Chondrocyte (in vitro differentiated cells): ENCODE results near the gene SGCD. TPM values are rescaled to one million over a fixed set of nuclear protein-coding genes. Genes with fewer than 3 reads are reported as not detected.

Source experiments
- DNase-seq: peaks from one replicate; pipeline ENCODE4 v3.0.0; 2021; ENCODE audit warnings: mixed read lengths, low spot score
- H3K27ac Mint-ChIP-seq: one replicate; pipeline ENCODE4 v1.8.0; 2021; ENCODE audit warnings: mild to moderate bottlenecking, moderate library complexity, mixed read lengths; ENCODE audit not compliant: unreplicated experiment
- H3K27me3 Mint-ChIP-seq: 2 replicates; pipeline ENCODE4 v1.8.0; 2021; ENCODE audit warnings: low read depth, mixed read lengths
- H3K36me3 Mint-ChIP-seq: 2 replicates; pipeline ENCODE4 v1.8.0; 2021; ENCODE audit warnings: low read depth, mixed read lengths
- H3K4me1 Mint-ChIP-seq: 2 replicates; pipeline ENCODE4 v1.8.0; 2021; ENCODE audit warnings: low read depth, mild to moderate bottlenecking, mixed read lengths
- H3K4me3 Mint-ChIP-seq: one replicate; pipeline ENCODE4 v1.8.0; 2021; ENCODE audit warnings: mild to moderate bottlenecking, moderate library complexity, mixed read lengths; ENCODE audit not compliant: unreplicated experiment
- H3K9me3 Mint-ChIP-seq: 2 replicates; pipeline ENCODE4 v1.8.0; 2021; ENCODE audit warnings: low read depth, mixed read lengths
- total RNA-seq: library from RNA; stranded (reverse); gene quantifications from 3 replicates; pipeline ENCODE4 v1.2.1, GENCODE V29; 2021
- TF ChIP-seq, protein P1 (sequence below): fragments of 200-600 bp; sonication (generic); IDR thresholded peaks from 2 replicates; pipeline ENCODE4 v1.5.0; 2021; ENCODE audit warnings: antibody characterized with exemption, mild to moderate bottlenecking, moderate library complexity

The SGCD gene
- total RNA-seq, 1 donor from 2014 or later = 8.4 TPM

DNA sequence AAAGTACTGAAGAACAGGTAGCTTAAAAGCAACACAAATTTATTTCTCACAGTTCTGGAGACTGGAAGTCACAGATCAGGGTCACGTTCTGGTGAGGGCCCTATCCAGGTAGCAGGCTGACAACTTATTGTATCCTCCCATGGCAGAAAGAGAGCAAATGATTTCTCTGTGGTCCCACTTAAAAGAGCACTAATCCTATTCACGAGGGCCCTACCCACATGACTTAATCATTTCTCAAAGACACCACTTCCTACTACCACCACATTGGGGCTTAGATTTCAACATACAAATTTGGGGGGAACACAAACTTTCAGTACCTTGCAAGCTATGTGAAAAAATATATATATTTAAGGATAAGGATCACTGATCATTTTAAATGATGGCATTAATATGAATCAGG lies 447.3 kb downstream of the SGCD start:
- TF ChIP-seq, protein P1, sequence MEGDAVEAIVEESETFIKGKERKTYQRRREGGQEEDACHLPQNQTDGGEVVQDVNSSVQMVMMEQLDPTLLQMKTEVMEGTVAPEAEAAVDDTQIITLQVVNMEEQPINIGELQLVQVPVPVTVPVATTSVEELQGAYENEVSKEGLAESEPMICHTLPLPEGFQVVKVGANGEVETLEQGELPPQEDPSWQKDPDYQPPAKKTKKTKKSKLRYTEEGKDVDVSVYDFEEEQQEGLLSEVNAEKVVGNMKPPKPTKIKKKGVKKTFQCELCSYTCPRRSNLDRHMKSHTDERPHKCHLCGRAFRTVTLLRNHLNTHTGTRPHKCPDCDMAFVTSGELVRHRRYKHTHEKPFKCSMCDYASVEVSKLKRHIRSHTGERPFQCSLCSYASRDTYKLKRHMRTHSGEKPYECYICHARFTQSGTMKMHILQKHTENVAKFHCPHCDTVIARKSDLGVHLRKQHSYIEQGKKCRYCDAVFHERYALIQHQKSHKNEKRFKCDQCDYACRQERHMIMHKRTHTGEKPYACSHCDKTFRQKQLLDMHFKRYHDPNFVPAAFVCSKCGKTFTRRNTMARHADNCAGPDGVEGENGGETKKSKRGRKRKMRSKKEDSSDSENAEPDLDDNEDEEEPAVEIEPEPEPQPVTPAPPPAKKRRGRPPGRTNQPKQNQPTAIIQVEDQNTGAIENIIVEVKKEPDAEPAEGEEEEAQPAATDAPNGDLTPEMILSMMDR = no peak
- Mint-ChIP-seq H3K4me3 (no peak overlapping the region), H3K27me3 (no peaks in the 10 kb centered on the region), H3K9me3 (no peaks in the 10 kb centered on the region), H3K36me3 (no peaks in the 10 kb centered on the region), H3K27ac (no peak overlapping the region), H3K4me1 (no peaks in the 10 kb centered on the region)
- DNase-seq = no peak

DNA sequence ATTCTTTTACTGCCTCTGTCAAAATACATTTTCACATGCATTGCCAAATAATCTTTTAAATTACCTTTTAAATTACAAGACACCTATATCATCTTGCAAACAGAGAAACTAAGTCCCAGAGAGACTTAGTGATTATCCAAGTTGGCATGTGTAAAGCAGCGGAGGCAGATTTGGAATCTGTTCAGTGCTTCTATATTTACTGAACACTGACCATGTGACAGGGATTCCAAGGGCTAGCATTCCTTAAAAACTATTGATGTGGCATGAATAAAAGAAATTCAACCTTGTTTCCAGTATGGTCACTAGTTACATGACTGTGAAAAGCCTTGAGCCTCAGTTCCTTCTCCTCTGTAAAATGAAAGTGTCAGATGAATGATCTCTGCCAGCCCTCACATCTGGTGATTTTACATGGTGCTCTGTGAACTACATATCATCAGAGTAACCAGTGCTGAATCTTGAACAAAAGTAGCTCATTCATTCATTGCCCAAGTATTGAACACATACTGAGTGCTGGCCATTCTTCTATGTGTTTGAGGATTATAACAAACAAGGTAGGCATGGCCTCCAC lies 451.3 kb downstream of the SGCD start:
- TF ChIP-seq, protein P1 = no peak
- Mint-ChIP-seq H3K4me1 (no peaks in the 10 kb centered on the region), H3K9me3 (no peaks in the 10 kb centered on the region), H3K36me3 (no peaks in the 10 kb centered on the region), H3K27me3 (no peaks in the 10 kb centered on the region), H3K27ac (no peak overlapping the region), H3K4me3 (no peak overlapping the region)
- no peak for DNase-seq

DNA sequence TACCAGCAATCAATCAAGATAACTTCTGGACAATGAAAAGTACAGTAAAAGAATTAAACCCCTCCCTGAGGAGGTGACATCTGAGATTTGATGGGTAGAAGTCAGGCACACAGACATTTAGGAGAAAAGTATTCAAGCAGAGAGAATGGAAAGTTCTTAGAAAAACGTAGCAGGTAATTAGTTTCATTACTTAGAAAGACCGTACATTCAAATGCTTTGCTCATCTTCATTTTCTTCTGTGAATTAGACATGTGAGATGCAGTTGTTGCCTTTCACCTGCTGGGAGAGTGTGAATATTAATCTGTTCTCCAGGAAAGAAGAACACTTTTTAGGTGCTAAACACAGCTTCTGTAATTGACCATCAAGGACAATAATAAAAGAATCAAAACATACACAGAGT lies 451.8 kb downstream of the SGCD start:
- H3K4me3 Mint-ChIP-seq = no peak overlapping the region
- no peaks in the 10 kb centered on the region for H3K36me3 Mint-ChIP-seq

DNA sequence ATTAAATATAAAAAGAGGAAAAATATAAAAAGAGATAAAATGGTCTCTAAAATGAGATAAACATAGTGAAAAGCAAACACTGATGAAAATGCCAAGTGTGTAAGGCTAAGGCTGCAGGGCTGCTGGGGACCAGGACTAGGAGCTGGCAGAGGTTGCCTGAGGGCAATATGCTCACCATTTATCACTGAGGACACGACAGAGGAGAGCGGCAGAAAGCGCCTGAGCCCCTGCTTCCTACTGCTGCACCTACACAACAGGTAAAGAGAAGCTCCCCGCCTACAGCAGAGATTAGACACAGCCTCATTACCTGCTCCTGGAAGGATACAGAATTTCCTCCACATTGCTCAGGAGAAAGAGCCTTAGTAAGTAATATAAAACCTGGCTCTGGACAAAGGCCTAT lies 452.5 kb downstream of the SGCD start:
- no peak overlapping the region for H3K27ac Mint-ChIP-seq
- no peaks in the 10 kb centered on the region for H3K27me3 Mint-ChIP-seq
- H3K4me3 Mint-ChIP-seq = no peak overlapping the region
- TF ChIP-seq, protein P1 = no peak
- peaks cover 1% of the 10 kb centered on the region for H3K36me3 Mint-ChIP-seq
- no peaks in the 10 kb centered on the region for H3K4me1 Mint-ChIP-seq
- peaks cover 4% of the 10 kb centered on the region for H3K9me3 Mint-ChIP-seq
- DNase-seq = no peak

More for the DNA sequence above, 451.8 kb downstream of the SGCD start:
- Mint-ChIP-seq H3K27ac (no peak overlapping the region), H3K4me1 (no peaks in the 10 kb centered on the region), H3K9me3 (no peaks in the 10 kb centered on the region), H3K27me3 (no peaks in the 10 kb centered on the region)
- no peak for DNase-seq
- TF ChIP-seq, protein P1 = no peak

DNA sequence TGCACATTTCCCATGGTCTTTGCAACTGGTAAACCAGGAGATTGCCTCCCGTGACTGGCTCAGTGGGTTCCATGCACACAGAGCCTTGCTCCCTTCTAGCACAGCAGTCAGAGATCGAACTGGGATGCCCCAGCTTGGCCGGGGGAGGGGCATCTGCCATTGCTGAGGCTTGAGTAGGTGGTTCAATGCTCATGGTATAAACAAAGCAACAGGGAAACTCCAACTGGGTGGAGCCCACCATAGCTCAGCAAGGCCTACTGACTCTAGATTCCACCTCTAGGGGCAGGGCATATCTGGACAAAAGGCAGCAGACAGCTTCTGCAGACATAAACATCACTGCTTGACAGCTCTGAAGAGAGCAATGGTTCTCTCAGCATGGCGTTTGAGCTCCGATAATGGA lies 456.1 kb downstream of the SGCD start:
- H3K27me3 Mint-ChIP-seq = peaks cover 4% of the 10 kb centered on the region
- peaks cover 7% of the 10 kb centered on the region for H3K36me3 Mint-ChIP-seq
- no peak overlapping the region for H3K4me3 Mint-ChIP-seq
- TF ChIP-seq, protein P1 = no peak
- peaks cover 22% of the 10 kb centered on the region for H3K9me3 Mint-ChIP-seq
- DNase-seq = no peak
- H3K4me1 Mint-ChIP-seq = no peaks in the 10 kb centered on the region
- no peak overlapping the region for H3K27ac Mint-ChIP-seq
